Activated T-helper 1 cell treated with Interleukin-2 at 50 U/mL for 16 hours (primary cell): ENCODE data around the gene LMF1.
"Not testable (repeated sequence)": the region's sequence is repeated elsewhere in the genome, so short reads cannot be mapped to it uniquely, and the experiment has no call there.

Source experiments
- DNase-seq: peaks from one replicate; pipeline ENCODE4 v3.0.0-alpha.2; 2020; ENCODE audit warnings: low read depth

Gene LMF1

GRCh38 chr16:847151-847550, 123.6 kb downstream of the LMF1 start:
- no peak for DNase-seq

GRCh38 chr16:845351-845745, 125.4 kb downstream of the LMF1 start:
- DNase-seq, result no peak

- no peak for DNase-seq
These were observed 126.0 kb downstream of the LMF1 start for GRCh38 chr16:844638-845350.

- no peak for DNase-seq
These were observed 127.0 kb downstream of the LMF1 start for GRCh38 chr16:843771-844170.

GRCh38 chr16:842711-843560, 127.8 kb downstream of the LMF1 start:
- DNase-seq, result no peak

- no peak for DNase-seq
These were observed 128.7 kb downstream of the LMF1 start for GRCh38 chr16:842061-842476.

GRCh38 chr16:841455-842060, 129.2 kb downstream of the LMF1 start:
- DNase-seq, result no peak

- DNase-seq, result no peak
These were observed 130.0 kb downstream of the LMF1 start for GRCh38 chr16:840561-841454.

GRCh38 chr16:839643-840408, 131.0 kb downstream of the LMF1 start:
- DNase-seq, result no peak

GRCh38 chr16:838741-839140, 132.0 kb downstream of the LMF1 start:
- no peak for DNase-seq

GRCh38 chr16:836822-837221, 134.0 kb downstream of the LMF1 start:
- DNase-seq, result not testable (repeated sequence)

- DNase-seq, result no peak
These were observed 134.6 kb downstream of the LMF1 start for GRCh38 chr16:836221-836620.

GRCh38 chr16:835373-835772, 135.4 kb downstream of the LMF1 start:
- no peak for DNase-seq

- no peak for DNase-seq
These were observed 137.4 kb downstream of the LMF1 start for GRCh38 chr16:833411-833810.

GRCh38 chr16:832652-833336, 138.0 kb downstream of the LMF1 start:
- DNase-seq, result no peak

- no peak for DNase-seq
These were observed 139.0 kb downstream of the LMF1 start for GRCh38 chr16:831571-832413.

GRCh38 chr16:830871-831570, 139.8 kb downstream of the LMF1 start:
- DNase-seq, result no peak

- no peak for DNase-seq
These were observed 140.5 kb downstream of the LMF1 start for GRCh38 chr16:830107-830870.
